ENCODE results near the gene KLHDC1.

Gene KLHDC1

DNA sequence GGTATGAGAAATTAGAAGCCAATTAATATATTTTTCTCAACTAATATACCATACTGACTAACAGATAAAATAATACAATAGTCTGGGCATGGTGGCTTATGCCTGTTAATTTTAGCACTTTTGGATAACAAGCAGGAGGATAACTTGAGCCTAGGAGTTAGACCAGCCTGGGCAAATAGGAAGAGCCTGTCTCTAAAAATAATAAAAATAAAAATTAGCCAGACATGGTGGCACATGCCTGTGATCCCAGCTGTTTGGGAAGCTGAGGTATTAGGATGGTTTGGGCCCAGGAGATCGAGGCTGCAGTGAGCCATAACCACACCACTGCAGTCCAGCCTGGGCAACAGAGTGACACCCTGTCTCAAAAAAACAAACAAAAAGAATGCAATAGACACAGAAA lies 99.7 kb downstream of the KLHDC1 start:
- DNase-seq: no peak

DNA sequence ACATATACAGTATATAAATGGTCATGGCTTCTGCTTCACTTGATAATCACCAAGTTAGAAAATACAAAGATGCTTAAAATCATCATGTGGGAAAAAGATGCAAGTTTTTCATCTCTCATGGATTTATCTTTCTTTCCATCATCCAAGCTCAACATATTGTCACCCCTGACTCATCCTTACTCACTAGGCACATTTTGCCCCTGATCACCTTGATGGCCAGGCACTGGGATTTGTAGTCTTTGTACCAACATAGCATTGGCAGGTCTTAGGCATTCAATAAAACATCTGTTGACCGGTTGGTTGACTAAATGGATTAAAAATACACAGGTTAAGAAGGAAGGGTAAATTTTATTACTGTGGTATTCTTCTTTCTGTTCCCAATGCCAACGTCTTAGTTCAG lies 103.1 kb downstream of the KLHDC1 start:
- DNase-seq: no peak
